Measurements from ENCODE around the gene PPDPF.

The PPDPF gene

GRCh38 chr20:63522091-63522868 is 1.7 kb downstream of the PPDPF start:
- DNase-seq = peak; percentile 52

DNA sequence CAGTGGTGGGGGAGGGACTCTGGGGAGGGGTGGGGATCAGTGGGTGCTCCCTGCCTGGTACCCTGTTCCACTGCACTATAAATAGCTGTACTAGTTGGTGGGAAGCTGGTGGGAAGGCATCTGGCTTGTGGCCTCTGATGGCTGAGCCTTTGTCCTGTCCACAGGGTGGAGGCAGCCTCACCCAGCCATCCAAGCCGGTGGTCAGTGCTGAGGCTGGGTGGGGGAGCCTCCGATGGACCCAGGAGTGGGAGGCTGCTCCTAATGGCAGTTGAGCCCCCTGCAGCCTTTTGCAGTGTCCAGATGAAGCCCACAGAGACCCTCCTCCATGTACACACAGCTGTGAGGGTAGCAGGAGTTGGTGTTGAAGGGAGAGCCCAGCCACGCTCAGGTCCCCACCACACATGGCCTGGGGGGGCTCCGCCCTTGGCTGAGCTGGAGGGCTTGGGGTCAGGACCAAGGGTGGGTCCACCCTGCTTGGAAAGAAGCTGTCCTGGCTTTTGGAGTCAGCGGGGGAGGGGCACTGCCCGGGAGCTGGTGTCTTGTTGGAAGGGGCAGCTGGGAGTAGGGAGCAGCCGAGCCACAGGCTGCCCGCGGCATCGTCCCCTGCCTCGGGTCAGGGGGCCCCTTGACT is 2.5 kb downstream of the PPDPF start:
- no peak for DNase-seq

GRCh38 chr20:63525185-63525584 is 4.6 kb downstream of the PPDPF start:
- no peak for DNase-seq

DNA sequence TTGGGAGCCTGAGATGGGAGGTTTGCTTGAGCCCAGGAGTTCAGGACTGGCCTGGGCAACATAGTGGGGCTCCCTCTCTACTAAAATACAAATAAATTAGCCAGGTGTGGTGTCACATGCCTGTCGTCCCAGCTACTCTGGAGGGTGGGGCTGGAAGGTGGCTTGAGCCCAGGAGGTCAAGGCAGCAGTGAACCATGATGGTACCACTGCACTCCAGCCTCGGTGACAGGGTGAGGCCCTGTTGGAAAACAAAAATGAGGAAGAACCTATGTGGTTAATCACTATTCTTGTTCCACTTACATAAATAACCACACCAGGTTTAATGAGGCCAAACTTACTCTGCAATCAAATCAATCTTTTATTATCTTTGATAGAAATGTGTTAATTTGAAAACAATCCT is 5.4 kb downstream of the PPDPF start:
- no peak for DNase-seq

GRCh38 chr20:63527184-63527583 is 6.6 kb downstream of the PPDPF start:
- DNase-seq = no peak

DNA sequence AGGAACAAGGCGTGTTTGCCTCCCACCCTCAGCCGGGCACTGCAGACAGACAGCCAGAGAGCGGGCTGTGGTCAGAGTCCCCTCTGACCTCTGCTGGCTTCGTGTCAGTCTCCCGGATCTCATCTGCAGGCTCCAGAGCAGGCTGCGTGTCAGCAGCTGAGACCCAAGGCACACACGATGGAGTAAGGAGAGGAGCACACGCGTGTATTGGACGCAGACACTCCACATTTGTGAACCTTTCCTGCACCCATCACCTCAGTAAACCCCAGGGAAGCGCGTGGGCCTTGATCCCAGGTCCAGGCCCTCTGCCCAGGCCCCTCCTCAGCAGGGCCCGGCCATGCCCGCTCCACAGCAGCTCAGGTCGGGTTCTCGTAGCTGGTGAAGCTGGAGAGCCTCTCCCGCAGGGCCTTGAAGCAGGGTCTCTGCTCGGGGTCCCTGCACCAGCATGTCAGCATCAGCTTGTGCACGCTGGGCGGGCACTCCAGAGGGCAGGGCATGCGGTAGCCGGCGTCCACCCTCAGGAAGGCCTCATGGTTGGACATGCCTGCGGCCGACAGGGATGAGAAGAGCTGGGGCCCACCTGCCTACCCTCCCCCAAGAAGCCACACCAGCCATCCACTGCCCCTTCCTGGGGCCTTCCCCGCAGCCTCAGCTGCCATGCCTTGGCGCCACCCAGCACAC is 8.8 kb downstream of the PPDPF start:
- DNase-seq = peak; percentile 53

GRCh38 chr20:63529861-63530787 is 9.6 kb downstream of the PPDPF start:
- peak; percentile 47 for DNase-seq

- DNase-seq = peak; percentile 37
Observed at GRCh38 chr20:63530788-63531160, 10.2 kb downstream of the PPDPF start.

DNA sequence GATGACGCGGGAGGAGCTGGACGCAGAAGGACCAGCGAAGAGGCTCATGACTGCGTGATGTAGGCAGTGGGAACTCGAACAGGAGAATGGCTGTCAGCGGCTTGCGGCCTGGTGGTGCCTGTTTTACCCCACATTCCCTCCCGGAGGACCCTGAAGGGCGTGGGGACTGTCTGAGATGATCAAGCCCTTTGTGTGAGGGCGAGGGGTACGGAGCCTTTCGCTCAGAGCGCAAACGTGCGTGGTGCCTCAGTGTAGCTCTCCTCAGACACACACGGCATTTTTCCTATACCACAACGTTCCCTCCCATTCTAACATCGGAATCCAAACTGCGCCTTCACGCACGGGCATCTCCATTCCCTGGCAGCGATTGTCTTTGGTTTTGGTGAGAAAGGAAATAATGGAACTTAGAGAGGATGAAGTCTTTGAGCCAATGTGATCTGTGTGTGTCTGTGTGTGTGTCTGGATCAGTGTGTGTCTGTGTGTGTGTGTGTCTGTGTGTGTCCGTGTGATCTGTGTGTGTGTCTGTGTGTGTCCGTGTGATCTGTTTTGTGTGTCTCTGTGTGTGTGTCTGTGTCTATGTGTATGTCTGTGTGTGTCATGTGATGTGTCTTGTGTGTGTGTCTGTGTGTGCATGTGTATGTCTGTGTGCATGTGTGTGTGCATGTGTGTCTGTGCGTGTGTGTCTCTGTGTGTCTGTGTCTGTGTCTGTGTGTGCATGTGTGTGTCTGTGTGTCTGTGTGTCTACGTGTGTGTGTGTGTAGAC is 11.3 kb downstream of the PPDPF start:
- DNase-seq = peak; percentile 46

- peak; percentile 51 for DNase-seq
Observed at GRCh38 chr20:63532449-63532971, 11.9 kb downstream of the PPDPF start.

DNA sequence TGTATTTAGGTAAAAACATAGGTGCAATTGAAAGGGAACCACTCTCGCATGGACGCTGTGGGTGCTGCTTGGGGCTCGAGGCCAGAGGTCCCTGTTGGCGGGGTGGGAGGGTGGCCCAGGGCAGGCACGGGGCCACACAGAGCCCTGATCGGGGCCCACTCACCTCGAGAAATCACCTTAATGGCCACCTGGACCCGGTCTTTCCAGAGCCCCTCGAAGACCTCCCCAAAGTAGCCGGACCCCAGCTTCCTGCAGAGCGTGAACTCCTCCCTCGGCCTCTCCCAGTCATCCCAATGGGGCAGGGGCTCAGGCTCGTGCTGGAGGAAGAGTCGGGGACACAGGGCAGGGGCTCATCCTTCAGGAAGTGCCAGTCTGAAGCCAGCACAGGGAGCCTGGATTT is 12.8 kb downstream of the PPDPF start:
- no peak for DNase-seq

DNA sequence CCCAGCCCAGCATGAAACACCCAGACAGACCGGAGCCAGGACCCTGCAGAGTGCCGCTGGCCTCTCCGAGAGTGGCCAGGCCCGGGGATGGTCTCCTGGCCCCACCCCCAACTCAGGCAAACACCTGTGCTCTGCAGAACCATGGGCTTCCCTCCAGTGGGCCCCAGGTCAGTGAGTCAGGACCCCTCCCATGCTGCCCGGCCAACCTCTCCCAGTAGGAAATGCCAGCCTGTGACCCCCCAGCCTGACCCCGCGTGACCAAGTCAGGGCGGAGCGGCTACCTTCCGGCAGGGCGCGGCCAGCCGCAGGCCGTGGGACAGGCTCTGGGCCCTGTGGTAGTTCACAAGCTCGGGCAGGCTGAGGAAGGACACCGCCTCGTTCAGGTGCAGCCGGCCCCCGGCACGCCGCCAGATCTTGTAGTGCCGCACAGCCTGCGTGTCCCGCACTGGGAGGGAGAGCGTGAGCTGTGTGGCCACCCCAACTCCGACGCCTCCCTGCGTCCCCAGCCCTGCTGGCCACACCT is 13.4 kb downstream of the PPDPF start:
- peak; percentile 54 for DNase-seq

DNA sequence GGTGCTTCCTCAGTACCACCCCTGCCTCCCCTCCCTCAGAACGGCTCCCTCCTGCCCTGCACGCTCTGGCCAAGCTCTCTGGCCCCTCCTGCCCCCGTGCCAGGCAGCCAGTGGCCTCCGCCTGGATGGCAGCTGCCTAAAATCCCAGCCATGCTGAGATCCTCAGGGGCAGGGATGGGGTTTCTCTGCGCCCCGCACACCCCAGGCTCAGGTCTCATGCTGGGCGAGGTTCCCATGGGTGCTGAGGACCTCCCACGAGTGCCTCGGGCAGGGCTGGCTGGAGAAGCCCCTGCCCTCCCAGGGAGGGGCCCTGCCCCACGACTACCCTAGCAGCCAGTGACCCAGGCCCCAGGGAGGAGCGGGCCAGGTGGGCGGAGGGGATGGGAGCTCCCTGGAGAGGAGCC is 13.9 kb downstream of the PPDPF start:
- peak; percentile 52 for DNase-seq

DNA sequence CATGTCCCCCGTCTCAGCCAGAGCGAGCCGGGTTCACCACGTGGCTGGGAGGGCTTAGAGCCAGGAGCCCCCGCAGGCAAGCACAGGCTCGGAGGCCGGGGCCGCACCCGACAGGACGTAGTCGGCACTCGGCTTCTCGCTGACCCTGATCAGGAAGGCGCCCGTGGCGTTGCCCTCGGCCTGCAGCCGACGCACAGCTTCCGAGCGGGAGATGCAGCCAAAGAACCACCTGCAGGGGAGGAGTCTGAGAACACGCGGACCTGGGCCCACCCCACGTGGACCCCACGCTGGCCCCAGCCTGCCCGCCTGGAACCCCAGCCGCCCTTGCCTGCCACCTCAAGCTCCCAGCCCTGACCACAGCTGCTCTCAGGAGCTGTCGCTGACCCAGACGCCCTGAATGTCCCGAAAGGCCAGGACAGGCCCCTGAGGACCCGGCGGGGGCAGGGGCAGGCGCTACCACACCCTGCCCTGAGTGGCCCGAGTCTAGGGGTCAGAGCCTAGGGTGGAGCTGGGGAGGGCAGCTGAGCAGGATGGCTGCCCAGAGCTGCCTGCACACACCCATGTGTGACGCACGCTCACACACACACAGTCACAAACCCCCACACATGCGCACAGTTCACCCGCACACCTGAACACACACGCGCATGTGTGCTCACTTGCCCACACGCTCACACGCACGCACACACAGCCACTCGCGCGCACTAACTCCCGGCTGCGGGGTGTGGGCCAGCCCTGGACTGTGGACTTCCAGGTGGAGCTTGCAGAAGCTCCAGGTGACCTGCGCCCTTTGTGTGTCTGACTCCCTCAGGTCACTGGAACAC is 14.5 kb downstream of the PPDPF start:
- no peak for DNase-seq

GRCh38 chr20:63536241-63536977 is 15.8 kb downstream of the PPDPF start:
- no peak for DNase-seq

GRCh38 chr20:63536997-63537524 is 16.5 kb downstream of the PPDPF start, which contains the start of gene PTK6:
Gene PTK6 (minus strand): TSS chr20:63537376. CDS start chr20:63537314, 62 bp downstream.
- DNase-seq = no peak

- peak; percentile 93 for DNase-seq
Observed at GRCh38 chr20:63537525-63538203, 17.1 kb downstream of the PPDPF start.

- DNase-seq = no peak
Observed at GRCh38 chr20:63538204-63539091, 17.9 kb downstream of the PPDPF start.
